Tibial nerve (tissue), 4 donors: Measurements from ENCODE around the gene SLC35A5. TPM values are rescaled to one million over a fixed set of nuclear protein-coding genes. Genes with fewer than 3 reads are reported as not detected.

Source experiments
- DNase-seq, 2 donors: peaks; one replicate each; pipeline ENCODE4 v3.0.0-alpha.2; 2019; ENCODE audit warnings: low spot score in 2 of 2
- H3K27ac ChIP-seq, 4 donors: fragments of 200-600 bp; sonication (generic) in 3 of 4; one replicate each; pipeline ENCODE4 v1.5.1; 2017 to 2019; ENCODE audit warnings: mild to moderate bottlenecking in 1 of 4
- H3K27me3 ChIP-seq, 2 donors: fragments of 200-600 bp; sonication (generic) in 1 of 2; one replicate each; pipeline versions ENCODE4 v1.5.1 to v1.6.0; 2017 to 2019
- H3K36me3 ChIP-seq, 3 donors: fragments of 200-600 bp; sonication (generic); one replicate each; pipeline ENCODE4 v1.5.1; 2018 to 2019
- H3K4me1 ChIP-seq, 4 donors: fragments of 200-600 bp; sonication (generic) in 3 of 4; one replicate each; pipeline ENCODE4 v1.5.1; 2017 to 2019
- H3K4me3 ChIP-seq, 4 donors: fragments of 200-600 bp; sonication (generic) in 3 of 4; one replicate each; pipeline ENCODE4 v1.5.1; 2017 to 2019; ENCODE audit warnings: mild to moderate bottlenecking in 1 of 4, moderate library complexity in 1 of 4
- H3K9me3 ChIP-seq, 4 donors: fragments of 200-600 bp; sonication (generic) in 3 of 4; one replicate each; pipeline ENCODE4 v1.5.1; 2017 to 2019
- EP300 ChIP-seq, 2 donors: sonication (generic); formaldehyde crosslinking; IDR thresholded peaks; one replicate each; pipeline ENCODE4 v1.6.1; 2017; ENCODE audit warnings: antibody characterized with exemption in 2 of 2, mild to moderate bottlenecking in 1 of 2
- POLR2A ChIP-seq, 2 donors: fragments of 450-650 bp; IDR thresholded peaks; one replicate each; pipeline ENCODE4 v1.6.1; 2017; ENCODE audit warnings: antibody characterized with exemption in 2 of 2, mild to moderate bottlenecking in 2 of 2, moderate library complexity in 2 of 2
- WGBS, 2 donors: methylation state at CpG; one replicate each; pipeline ENCODE4 v1.1.5; 2018; 5-methylcytosine and 5-hydroxymethylcytosine counted together
- total RNA-seq, 4 donors: library from RNA; depleted of rRNA; stranded (reverse); fragments of >200 nt; gene quantifications; one replicate each; pipeline ENCODE4 v1.1.0, GENCODE V29; 2016
- TF ChIP-seq, protein P1 (sequence below), 5 experiments: fragments of 200-600 bp in 3 of 5; fragments of 450-650 bp in 2 of 5; sonication (generic) in 3 of 5; IDR thresholded peaks; one replicate each; pipeline ENCODE4 v1.5.1; 2016 to 2019; ENCODE audit warnings: antibody characterized with exemption in 5 of 5, mild to moderate bottlenecking in 3 of 5, moderate library complexity in 2 of 5

Gene SLC35A5
- total RNA-seq, 4 donors from 2014 or later: 19.0 to 30.4 (median 25.0) TPM

DNA sequence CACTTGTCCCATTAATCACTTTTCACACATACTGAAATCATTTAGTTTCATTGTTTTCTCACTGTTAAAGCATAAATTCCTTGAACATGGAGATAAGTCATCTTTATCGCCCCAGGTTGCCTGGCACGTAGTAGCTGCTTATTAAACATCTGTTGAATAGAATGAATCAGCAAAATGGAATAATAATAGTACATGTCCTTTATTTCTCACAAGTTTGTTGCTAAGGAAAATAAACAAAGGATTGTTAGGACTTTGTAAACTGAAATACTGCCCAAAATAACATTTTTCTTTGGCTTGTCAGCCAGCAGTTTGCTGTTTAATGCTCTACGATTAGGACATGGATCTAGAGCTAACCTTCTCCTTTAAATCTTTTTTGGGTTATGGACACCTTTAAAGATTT, 17.9 kb downstream of the SLC35A5 start:
- Histone ChIP-seq H3K27me3 (no peaks in the 10 kb centered on the region), H3K9me3 (no peaks in the 10 kb centered on the region), H3K4me3 (no peak overlapping the region), H3K36me3 (peaks cover 0 to 60% (median 10%) of the 10 kb centered on the region in 3 donors), H3K27ac (no peak overlapping the region), H3K4me1 (no peaks in the 10 kb centered on the region)
- TF ChIP-seq POLR2A (IDR thresholded peaks at IDR 0.05): no peak
- TF ChIP-seq, protein P1, sequence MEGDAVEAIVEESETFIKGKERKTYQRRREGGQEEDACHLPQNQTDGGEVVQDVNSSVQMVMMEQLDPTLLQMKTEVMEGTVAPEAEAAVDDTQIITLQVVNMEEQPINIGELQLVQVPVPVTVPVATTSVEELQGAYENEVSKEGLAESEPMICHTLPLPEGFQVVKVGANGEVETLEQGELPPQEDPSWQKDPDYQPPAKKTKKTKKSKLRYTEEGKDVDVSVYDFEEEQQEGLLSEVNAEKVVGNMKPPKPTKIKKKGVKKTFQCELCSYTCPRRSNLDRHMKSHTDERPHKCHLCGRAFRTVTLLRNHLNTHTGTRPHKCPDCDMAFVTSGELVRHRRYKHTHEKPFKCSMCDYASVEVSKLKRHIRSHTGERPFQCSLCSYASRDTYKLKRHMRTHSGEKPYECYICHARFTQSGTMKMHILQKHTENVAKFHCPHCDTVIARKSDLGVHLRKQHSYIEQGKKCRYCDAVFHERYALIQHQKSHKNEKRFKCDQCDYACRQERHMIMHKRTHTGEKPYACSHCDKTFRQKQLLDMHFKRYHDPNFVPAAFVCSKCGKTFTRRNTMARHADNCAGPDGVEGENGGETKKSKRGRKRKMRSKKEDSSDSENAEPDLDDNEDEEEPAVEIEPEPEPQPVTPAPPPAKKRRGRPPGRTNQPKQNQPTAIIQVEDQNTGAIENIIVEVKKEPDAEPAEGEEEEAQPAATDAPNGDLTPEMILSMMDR (IDR thresholded peaks at IDR 0.05): no peak
- 75 to 77% methylated on average over 3 of the region's 3 CpGs for WGBS, 2 donors
- DNase-seq: no peak

DNA sequence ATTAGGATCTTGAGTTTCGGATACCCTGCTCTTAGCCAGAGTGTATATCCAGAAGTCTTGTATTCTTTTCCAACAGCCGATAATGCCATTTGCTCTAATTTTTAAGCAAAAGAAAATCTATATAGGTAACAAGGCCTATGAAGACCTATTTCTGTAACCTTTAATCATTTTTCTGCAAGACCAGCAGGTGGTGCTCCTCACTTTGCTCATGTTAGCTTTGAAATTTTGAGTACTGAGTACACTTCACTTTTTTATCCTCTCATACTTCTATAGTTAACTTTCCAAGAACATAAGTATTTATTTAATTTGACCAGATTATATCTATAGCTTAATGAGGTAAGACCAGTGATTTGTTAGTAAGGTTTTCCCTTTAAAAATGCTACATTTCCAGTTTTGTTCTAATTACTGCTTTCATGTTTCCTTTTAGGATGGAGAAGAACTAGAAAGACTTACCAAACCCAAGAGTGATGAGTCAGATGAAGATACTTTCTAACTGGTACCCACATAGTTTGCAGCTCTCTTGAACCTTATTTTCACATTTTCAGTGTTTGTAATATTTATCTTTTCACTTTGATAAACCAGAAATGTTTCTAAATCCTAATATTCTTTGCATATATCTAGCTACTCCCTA, 20.5 kb downstream of the SLC35A5 start:
- WGBS, 2 donors: 76 to 78% methylated on average over 2 of the region's 2 CpGs
- H3K9me3 ChIP-seq: no peaks in the 10 kb centered on the region
- no peaks in the 10 kb centered on the region for H3K4me1 ChIP-seq
- H3K4me3 ChIP-seq: no peak overlapping the region
- TF ChIP-seq, protein P1 (IDR thresholded peaks at IDR 0.05): peak; percentile 36 to 55 (median 51)
- no peak for TF ChIP-seq EP300 (IDR thresholded peaks at IDR 0.05)
- no peak for DNase-seq
- H3K27me3 ChIP-seq: no peaks in the 10 kb centered on the region
- no peak overlapping the region for H3K27ac ChIP-seq
- H3K36me3 ChIP-seq: peaks cover 0 to 74% (median 10%) of the 10 kb centered on the region in 3 donors

DNA sequence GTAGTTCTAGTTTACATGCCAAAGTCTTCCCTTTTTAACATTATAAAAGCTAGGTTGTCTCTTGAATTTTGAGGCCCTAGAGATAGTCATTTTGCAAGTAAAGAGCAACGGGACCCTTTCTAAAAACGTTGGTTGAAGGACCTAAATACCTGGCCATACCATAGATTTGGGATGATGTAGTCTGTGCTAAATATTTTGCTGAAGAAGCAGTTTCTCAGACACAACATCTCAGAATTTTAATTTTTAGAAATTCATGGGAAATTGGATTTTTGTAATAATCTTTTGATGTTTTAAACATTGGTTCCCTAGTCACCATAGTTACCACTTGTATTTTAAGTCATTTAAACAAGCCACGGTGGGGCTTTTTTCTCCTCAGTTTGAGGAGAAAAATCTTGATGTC, 21.3 kb downstream of the SLC35A5 start:
- H3K36me3 ChIP-seq: peaks cover 0 to 77% (median 10%) of the 10 kb centered on the region in 3 donors
- H3K4me1 ChIP-seq: no peaks in the 10 kb centered on the region
- H3K4me3 ChIP-seq: no peak overlapping the region
- WGBS, 2 donors: 76 to 79% methylated on average over 3 of the region's 3 CpGs
- H3K27ac ChIP-seq: no peak overlapping the region
- no peaks in the 10 kb centered on the region for H3K9me3 ChIP-seq
- TF ChIP-seq EP300 (IDR thresholded peaks at IDR 0.05) (no peak), POLR2A (IDR thresholded peaks at IDR 0.05) (no peak)
- TF ChIP-seq, protein P1 (IDR thresholded peaks at IDR 0.05): no peak
- H3K27me3 ChIP-seq: no peaks in the 10 kb centered on the region
- DNase-seq: no peak

DNA sequence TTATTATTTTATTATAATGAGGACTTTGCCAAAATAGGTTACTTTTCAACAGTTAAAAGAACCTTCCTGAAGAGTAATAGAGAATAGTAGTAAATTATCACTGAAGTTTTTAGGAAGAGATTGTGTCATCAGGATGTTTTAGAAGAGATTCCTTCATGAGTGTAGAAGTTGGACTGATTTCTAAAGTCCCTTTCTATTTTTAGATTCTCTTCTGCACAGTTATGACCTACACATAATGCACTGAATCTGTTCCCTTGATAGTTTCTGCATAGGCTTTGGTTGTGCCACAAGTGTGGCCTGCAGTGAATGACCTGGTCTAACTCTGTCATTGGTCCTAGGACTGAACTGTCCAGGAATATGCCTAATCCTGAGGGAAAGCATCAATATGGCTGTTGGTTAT, 23.9 kb downstream of the SLC35A5 start:
- DNase-seq: no peak
- no peak for TF ChIP-seq POLR2A (IDR thresholded peaks at IDR 0.05)
- no peak for TF ChIP-seq EP300 (IDR thresholded peaks at IDR 0.05)
- TF ChIP-seq, protein P1 (IDR thresholded peaks at IDR 0.05): no peak
- Histone ChIP-seq H3K36me3 (peaks cover 2 to 74% (median 3%) of the 10 kb centered on the region in 3 donors), H3K4me1 (no peaks in the 10 kb centered on the region), H3K27ac (no peak overlapping the region), H3K27me3 (no peaks in the 10 kb centered on the region), H3K9me3 (no peaks in the 10 kb centered on the region), H3K4me3 (no peak overlapping the region)

DNA sequence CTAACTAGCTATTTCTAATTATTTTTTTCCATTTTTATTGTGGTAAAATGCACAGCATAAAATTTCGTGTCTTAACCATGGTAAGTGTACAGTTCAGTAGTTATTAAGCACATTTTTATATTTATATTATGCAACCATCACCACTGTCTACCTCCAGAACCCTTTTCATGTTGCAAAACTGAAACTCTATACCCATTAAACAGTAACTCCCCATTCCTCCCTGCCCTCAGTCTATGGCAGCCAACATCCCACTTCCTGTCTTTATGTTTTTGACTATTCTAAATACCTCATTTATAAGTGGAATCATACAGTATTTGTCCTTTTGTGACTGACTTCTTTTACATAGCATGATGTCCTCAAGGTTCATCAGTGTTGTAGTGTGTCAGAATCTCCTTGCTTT, 25.5 kb downstream of the SLC35A5 start:
- Histone ChIP-seq H3K27ac (no peak overlapping the region), H3K4me1 (no peaks in the 10 kb centered on the region), H3K4me3 (no peak overlapping the region), H3K9me3 (no peaks in the 10 kb centered on the region), H3K27me3 (no peaks in the 10 kb centered on the region), H3K36me3 (peaks cover 0 to 73% (median 2%) of the 10 kb centered on the region in 3 donors)
- WGBS, 2 donors: 84 to 98% methylated on average over 1 of the region's 1 CpG
- DNase-seq: no peak
- TF ChIP-seq, protein P1 (IDR thresholded peaks at IDR 0.05): no peak
- TF ChIP-seq EP300 (IDR thresholded peaks at IDR 0.05) (no peak), POLR2A (IDR thresholded peaks at IDR 0.05) (no peak)
